Measurements from ENCODE around the gene MIOX. TPM values are rescaled to one million over a fixed set of nuclear protein-coding genes. Genes with fewer than 3 reads are reported as not detected.

MIOX gene
- total and polyA plus RNA-seq, 3 donors from 2014 or later, result 0.24 to 0.25 TPM; not detected in 1

- H3K9me3 ChIP-seq, result no peaks in the 10 kb centered on the region
- intact Hi-C loops (cut with DNase I; ENCODE audit: low total_unique reads), result no loop called here
- H3K4me1 ChIP-seq, result peaks cover 10% of the 10 kb centered on the region
- DNase-seq, result no peak
- H3K27ac ChIP-seq, result no peak overlapping the region
- WGBS, 2 donors, result 91 to 96% methylated on average over 13 of the region's 13 CpGs
- no peaks in the 10 kb centered on the region for H3K27me3 ChIP-seq
- TF ChIP-seq POLR2A (IDR thresholded peaks at IDR 0.05), result no peak
- no peak for TF ChIP-seq CTCF (IDR thresholded peaks at IDR 0.05)
- no peaks in the 10 kb centered on the region for H3K36me3 ChIP-seq (ENCODE audit: low read depth, missing control alignments)
- H3K4me3 ChIP-seq, result no peak overlapping the region
These were observed 34.3 kb downstream of the MIOX start for GRCh38 chr22:50520826-50521453.

- Histone ChIP-seq H3K27ac (no peak overlapping the region), H3K36me3 (ENCODE audit: low read depth, missing control alignments) (no peaks in the 10 kb centered on the region), H3K4me3 (no peak overlapping the region), H3K27me3 (no peaks in the 10 kb centered on the region), H3K9me3 (no peaks in the 10 kb centered on the region), H3K4me1 (peaks cover 14% of the 10 kb centered on the region)
- TF ChIP-seq CTCF (IDR thresholded peaks at IDR 0.05) (no peak), POLR2A (IDR thresholded peaks at IDR 0.05) (no peak)
- no peak for DNase-seq
- WGBS, 2 donors, result 93 to 94% methylated on average over 7 to 8 of the region's 10 CpGs
- intact Hi-C loops (cut with DNase I; ENCODE audit: low total_unique reads), result no loop called here
These were observed 35.1 kb downstream of the MIOX start for GRCh38 chr22:50521710-50522109.

GRCh38 chr22:50522208-50522805, 35.6 kb downstream of the MIOX start:
- Histone ChIP-seq H3K9me3 (no peaks in the 10 kb centered on the region), H3K4me3 (no peak overlapping the region), H3K27me3 (no peaks in the 10 kb centered on the region), H3K27ac (no peak overlapping the region), H3K36me3 (ENCODE audit: low read depth, missing control alignments) (no peaks in the 10 kb centered on the region), H3K4me1 (peaks cover 17% of the 10 kb centered on the region)
- WGBS, 2 donors, result 87 to 89% methylated on average over 9 to 15 of the region's 15 CpGs
- intact Hi-C loops (cut with DNase I; ENCODE audit: low total_unique reads), result no loop called here
- no peak for TF ChIP-seq POLR2A (IDR thresholded peaks at IDR 0.05)
- TF ChIP-seq CTCF (IDR thresholded peaks at IDR 0.05), result no peak
- DNase-seq, result no peak

GRCh38 chr22:50522806-50523438, 36.3 kb downstream of the MIOX start:
- 80 to 83% methylated on average over 5 to 22 of the region's 22 CpGs for WGBS, 2 donors
- Histone ChIP-seq H3K27me3 (no peaks in the 10 kb centered on the region), H3K9me3 (no peaks in the 10 kb centered on the region), H3K4me3 (no peak overlapping the region), H3K4me1 (peaks cover 17% of the 10 kb centered on the region), H3K36me3 (ENCODE audit: low read depth, missing control alignments) (no peaks in the 10 kb centered on the region), H3K27ac (no peak overlapping the region)
- intact Hi-C loops (cut with DNase I; ENCODE audit: low total_unique reads), result no loop called here
- TF ChIP-seq POLR2A (IDR thresholded peaks at IDR 0.05) (no peak), CTCF (IDR thresholded peaks at IDR 0.05) (no peak)
- no peak for DNase-seq
